RWPE2 (cell line): Measurements from ENCODE around the gene BAIAP2L2.

Experiments used
- ATAC-seq: fragments of 200-7000 bp; cut with Tn5 transposase; 3 replicates; pipeline ENCODE4 v1.9.1; 2021; ENCODE audit warnings: low read depth
- DNase-seq: peaks from one replicate; pipeline ENCODE4 v3.0.0-alpha.2; 2020; ENCODE audit warnings: low spot score
- H3K27ac ChIP-seq: fragments of 450-650 bp; 2 replicates; pipeline ENCODE4 v1.5.1; 2017; ENCODE audit warnings: mild to moderate bottlenecking; ENCODE audit not compliant: poor library complexity, severe bottlenecking
- H3K27me3 ChIP-seq: fragments of 250-450 bp; sonication (Bioruptor Pico); 2 replicates; pipeline ENCODE4 v1.5.1; 2021; ENCODE audit warnings: mild to moderate bottlenecking, moderate library complexity; ENCODE audit not compliant: insufficient read depth, poor library complexity, severe bottlenecking
- H3K36me3 ChIP-seq: fragments of 250-450 bp; sonication (Bioruptor Pico); 2 replicates; pipeline ENCODE4 v1.5.1; 2020; ENCODE audit warnings: low read depth, mild to moderate bottlenecking, moderate library complexity
- H3K4me1 ChIP-seq: fragments of 250-450 bp; sonication (Bioruptor Pico); 2 replicates; pipeline ENCODE4 v1.5.1; 2021; ENCODE audit warnings: mild to moderate bottlenecking, moderate library complexity; ENCODE audit not compliant: insufficient read depth, poor library complexity, severe bottlenecking
- H3K4me3 ChIP-seq: fragments of 250-450 bp; sonication (Bioruptor Pico); 2 replicates; pipeline ENCODE4 v1.5.1; 2021; ENCODE audit warnings: mild to moderate bottlenecking, moderate library complexity; ENCODE audit not compliant: severe bottlenecking
- H3K9me3 ChIP-seq: fragments of 250-450 bp; sonication (Bioruptor Pico); 2 replicates; pipeline ENCODE4 v1.5.1; 2021; ENCODE audit warnings: mild to moderate bottlenecking, moderate library complexity; ENCODE audit not compliant: severe bottlenecking
- CTCF ChIP-seq: fragments of 450-650 bp; IDR thresholded peaks from one replicate; pipeline ENCODE4 v1.5.1; 2017; ENCODE audit warnings: mild to moderate bottlenecking, moderate library complexity; ENCODE audit not compliant: poor library complexity, severe bottlenecking

BAIAP2L2 gene

GRCh38 chr22:38077096-38077495 is 33.4 kb downstream of the BAIAP2L2 start:
- Histone ChIP-seq H3K9me3 (no peaks in the 10 kb centered on the region), H3K27ac (no peak overlapping the region), H3K27me3 (peaks cover 16% of the 10 kb centered on the region), H3K36me3 (peaks cover 10% of the 10 kb centered on the region), H3K4me3 (no peak overlapping the region), H3K4me1 (no peaks in the 10 kb centered on the region)
- DNase-seq (no peak), ATAC-seq (no peak)
- TF ChIP-seq CTCF = no peak

GRCh38 chr22:38075961-38076360 is 34.5 kb downstream of the BAIAP2L2 start:
- no peak for TF ChIP-seq CTCF
- peaks cover 16% of the 10 kb centered on the region for H3K36me3 ChIP-seq
- no peaks in the 10 kb centered on the region for H3K9me3 ChIP-seq
- ATAC-seq (no peak), DNase-seq (no peak)
- no peak overlapping the region for H3K4me3 ChIP-seq
- H3K4me1 ChIP-seq = no peaks in the 10 kb centered on the region
- H3K27me3 ChIP-seq = peaks cover 8% of the 10 kb centered on the region
- H3K27ac ChIP-seq = no peak overlapping the region

- no peaks in the 10 kb centered on the region for H3K9me3 ChIP-seq
- DNase-seq (no peak), ATAC-seq (no peak)
- no peak overlapping the region for H3K27ac ChIP-seq
- H3K36me3 ChIP-seq = peaks cover 23% of the 10 kb centered on the region
- peaks cover under 1% of the 10 kb centered on the region for H3K27me3 ChIP-seq
- no peak overlapping the region for H3K4me3 ChIP-seq
- no peak for TF ChIP-seq CTCF
- H3K4me1 ChIP-seq = no peaks in the 10 kb centered on the region
Measured at GRCh38 chr22:38075105-38075825, 35.2 kb downstream of the BAIAP2L2 start.

GRCh38 chr22:38074181-38075104 is 36.0 kb downstream of the BAIAP2L2 start:
- peaks cover 24% of the 10 kb centered on the region for H3K36me3 ChIP-seq
- no peak overlapping the region for H3K27ac ChIP-seq
- no peak overlapping the region for H3K4me3 ChIP-seq
- TF ChIP-seq CTCF = no peak
- H3K9me3 ChIP-seq = no peaks in the 10 kb centered on the region
- H3K27me3 ChIP-seq = no peaks in the 10 kb centered on the region
- DNase-seq (no peak), ATAC-seq (no peak)
- no peaks in the 10 kb centered on the region for H3K4me1 ChIP-seq
